ENCODE results near the gene EPHA2.

EPHA2 gene

GRCh38 chr1:16090076-16090826 lies 65.6 kb downstream of the EPHA2 start:
- Mint-ChIP-seq H3K27ac (ENCODE audit: low read depth) (no peak overlapping the region), H3K4me1 (peaks cover 6% of the 10 kb centered on the region), H3K36me3 (ENCODE audit: insufficient read depth) (peaks cover 4% of the 10 kb centered on the region), H3K9me3 (no peaks in the 10 kb centered on the region), H3K4me3 (no peak overlapping the region), H3K27me3 (peaks cover 3% of the 10 kb centered on the region)
- no peak for ATAC-seq (replicated peaks; ENCODE audit: extremely low read depth, poor library complexity, severe bottlenecking)
- DNase-seq (ENCODE audit: low spot score in 2 of 2): no peak

- DNase-seq (ENCODE audit: low spot score in 2 of 2): no peak
- Mint-ChIP-seq H3K27me3 (no peaks in the 10 kb centered on the region), H3K36me3 (ENCODE audit: insufficient read depth) (peaks cover 1% of the 10 kb centered on the region)
Observed at GRCh38 chr1:16088996-16089395, 66.9 kb downstream of the EPHA2 start.

DNA sequence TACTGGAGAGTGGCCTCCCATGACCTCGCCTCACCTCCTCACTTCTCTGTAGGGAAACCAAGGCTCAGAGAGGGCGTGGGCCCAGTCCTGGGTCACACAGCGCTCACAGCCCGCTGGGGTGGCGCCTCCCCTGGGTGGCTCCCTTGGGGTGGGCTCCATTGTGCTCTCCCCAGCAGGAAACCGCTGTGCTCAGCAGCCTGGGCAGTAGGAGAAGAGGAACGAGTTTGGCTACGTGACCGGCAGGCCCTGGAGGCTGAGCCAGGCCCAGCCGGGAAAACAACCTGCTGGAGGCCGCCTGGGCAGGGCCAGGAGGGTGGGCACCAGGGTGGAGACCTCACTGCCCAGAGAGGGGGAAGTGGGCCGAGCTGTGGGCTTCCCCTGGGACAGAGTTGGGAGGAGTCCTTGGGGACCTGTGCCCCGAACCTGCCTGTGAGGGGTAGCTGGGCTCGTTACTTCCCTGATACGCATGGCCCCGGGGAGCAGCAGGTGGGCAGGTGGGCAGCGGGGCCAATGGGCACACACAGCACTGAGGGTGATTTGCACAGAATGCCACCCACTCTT lies 67.4 kb downstream of the EPHA2 start:
- Mint-ChIP-seq H3K4me3 (no peak overlapping the region), H3K36me3 (ENCODE audit: insufficient read depth) (peaks cover 1% of the 10 kb centered on the region), H3K27me3 (no peaks in the 10 kb centered on the region), H3K4me1 (peaks cover 6% of the 10 kb centered on the region), H3K9me3 (no peaks in the 10 kb centered on the region), H3K27ac (ENCODE audit: low read depth) (no peak overlapping the region)
- ATAC-seq (replicated peaks; ENCODE audit: extremely low read depth, poor library complexity, severe bottlenecking) (no peak), DNase-seq (ENCODE audit: low spot score in 2 of 2) (no peak)

More at GRCh38 chr1:16088996-16089395, 66.9 kb downstream of the EPHA2 start:
- ATAC-seq (replicated peaks; ENCODE audit: extremely low read depth, poor library complexity, severe bottlenecking): no peak
- H3K27ac Mint-ChIP-seq (ENCODE audit: low read depth): no peak overlapping the region
- peaks cover 6% of the 10 kb centered on the region for H3K4me1 Mint-ChIP-seq
- H3K9me3 Mint-ChIP-seq: no peaks in the 10 kb centered on the region
- no peak overlapping the region for H3K4me3 Mint-ChIP-seq

GRCh38 chr1:16087733-16088132 lies 68.1 kb downstream of the EPHA2 start:
- Mint-ChIP-seq H3K9me3 (no peaks in the 10 kb centered on the region), H3K27ac (ENCODE audit: low read depth) (no peak overlapping the region)
- no peak for DNase-seq (ENCODE audit: low spot score in 2 of 2)

GRCh38 chr1:16085522-16085921 lies 70.3 kb downstream of the EPHA2 start:
- ATAC-seq (replicated peaks; ENCODE audit: extremely low read depth, poor library complexity, severe bottlenecking): no peak
- DNase-seq (ENCODE audit: low spot score in 2 of 2): no peak
- H3K27ac Mint-ChIP-seq (ENCODE audit: low read depth): no peak overlapping the region
- H3K27me3 Mint-ChIP-seq: no peaks in the 10 kb centered on the region
- no peaks in the 10 kb centered on the region for H3K36me3 Mint-ChIP-seq (ENCODE audit: insufficient read depth)
- H3K9me3 Mint-ChIP-seq: no peaks in the 10 kb centered on the region
- peaks cover 6% of the 10 kb centered on the region for H3K4me1 Mint-ChIP-seq
- no peak overlapping the region for H3K4me3 Mint-ChIP-seq

More at GRCh38 chr1:16087733-16088132, 68.1 kb downstream of the EPHA2 start:
- no peak overlapping the region for H3K4me3 Mint-ChIP-seq
- ATAC-seq (replicated peaks; ENCODE audit: extremely low read depth, poor library complexity, severe bottlenecking): no peak
- H3K27me3 Mint-ChIP-seq: no peaks in the 10 kb centered on the region
- no peaks in the 10 kb centered on the region for H3K36me3 Mint-ChIP-seq (ENCODE audit: insufficient read depth)
- H3K4me1 Mint-ChIP-seq: peaks cover 6% of the 10 kb centered on the region

DNA sequence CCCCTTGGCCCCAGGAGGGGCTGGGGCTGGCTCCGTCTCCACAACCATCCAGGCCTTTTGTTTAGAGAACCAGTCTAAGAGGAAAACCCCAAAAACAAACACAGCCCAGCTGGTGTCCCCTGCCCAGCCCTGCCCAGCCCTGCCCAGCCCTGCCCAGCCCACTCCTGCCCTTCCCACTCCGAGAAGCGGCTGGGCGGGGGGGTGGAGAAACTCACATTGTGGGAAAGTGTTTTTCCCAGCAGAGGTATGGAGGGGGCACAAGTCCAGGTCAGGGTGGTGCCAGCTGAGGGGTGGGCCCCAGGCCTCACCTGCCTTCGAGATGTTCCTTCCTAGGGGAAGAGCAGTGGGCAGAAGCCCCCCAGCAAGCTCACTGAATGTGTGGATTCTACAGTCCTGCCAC lies 72.4 kb downstream of the EPHA2 start:
- Mint-ChIP-seq H3K27me3 (no peaks in the 10 kb centered on the region), H3K4me3 (no peak overlapping the region), H3K4me1 (peaks cover 9% of the 10 kb centered on the region), H3K27ac (ENCODE audit: low read depth) (no peak overlapping the region), H3K9me3 (no peaks in the 10 kb centered on the region), H3K36me3 (ENCODE audit: insufficient read depth) (peaks cover 2% of the 10 kb centered on the region)
- DNase-seq (ENCODE audit: low spot score in 2 of 2) (no peak), ATAC-seq (replicated peaks; ENCODE audit: extremely low read depth, poor library complexity, severe bottlenecking) (no peak)

DNA sequence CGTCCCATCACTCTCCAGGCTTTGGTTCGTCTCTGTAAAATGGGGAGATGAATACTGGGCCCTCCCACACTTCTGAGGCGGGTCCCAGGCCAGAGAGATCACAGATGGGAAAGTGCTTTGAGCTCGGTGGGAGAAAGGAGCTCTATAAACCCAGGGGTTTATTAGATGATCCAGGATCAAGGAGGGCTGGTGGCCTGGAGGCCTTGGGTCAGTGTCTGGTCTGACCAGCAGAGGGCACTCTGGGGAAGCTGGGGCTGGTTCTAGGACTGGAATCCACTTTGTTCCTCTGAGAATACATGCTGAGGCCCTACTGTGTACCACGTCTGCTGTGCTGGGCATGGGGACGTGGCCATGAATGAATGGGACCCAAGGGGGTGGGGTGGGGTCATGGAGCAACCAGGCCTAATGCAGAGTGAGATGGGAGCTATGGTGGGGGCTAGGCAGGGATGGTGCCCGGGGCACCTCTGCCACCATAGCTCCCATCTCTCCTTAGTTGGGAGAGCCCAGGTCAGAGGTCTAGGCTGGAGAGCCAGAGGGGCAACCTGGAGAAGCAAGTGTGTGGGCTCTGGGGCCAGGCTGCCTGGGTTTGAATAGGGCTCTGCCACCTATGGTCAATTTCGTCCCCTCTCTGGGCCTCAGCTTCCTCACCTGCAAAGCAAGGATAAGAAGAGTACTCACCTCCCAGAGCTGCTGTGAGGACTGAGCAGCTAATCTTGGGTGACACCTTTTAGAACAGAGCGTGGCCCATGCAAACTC lies 73.4 kb downstream of the EPHA2 start:
- no peaks in the 10 kb centered on the region for H3K27me3 Mint-ChIP-seq

DNA sequence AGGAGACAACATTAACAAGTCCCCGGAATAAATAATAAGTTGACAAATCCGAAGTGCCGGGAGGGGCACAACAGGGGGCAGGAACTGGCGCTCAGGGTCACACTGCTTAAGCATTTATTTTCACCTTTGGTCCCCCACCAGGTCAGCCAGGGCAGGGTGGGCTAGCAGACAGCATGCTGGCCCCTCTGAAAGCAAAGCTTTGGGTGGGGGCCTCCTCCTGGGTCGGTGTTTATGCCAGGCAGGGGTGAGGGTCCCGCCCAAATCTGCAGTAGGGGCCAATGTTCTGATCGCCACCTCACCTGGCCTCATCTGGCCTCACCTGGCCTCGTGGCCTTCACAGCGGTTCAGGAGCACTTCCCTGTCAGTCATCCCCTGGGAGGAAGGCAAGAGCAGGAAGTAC lies 74.2 kb downstream of the EPHA2 start:
- no peaks in the 10 kb centered on the region for H3K9me3 Mint-ChIP-seq
- H3K36me3 Mint-ChIP-seq (ENCODE audit: insufficient read depth): peaks cover 2% of the 10 kb centered on the region
- H3K4me1 Mint-ChIP-seq: peaks cover 14% of the 10 kb centered on the region
- H3K27ac Mint-ChIP-seq (ENCODE audit: low read depth): no peak overlapping the region
- no peak for DNase-seq (ENCODE audit: low spot score in 2 of 2)
- no peak overlapping the region for H3K4me3 Mint-ChIP-seq
- no peaks in the 10 kb centered on the region for H3K27me3 Mint-ChIP-seq
- ATAC-seq (replicated peaks; ENCODE audit: extremely low read depth, poor library complexity, severe bottlenecking): no peak

More for the DNA sequence above, 73.4 kb downstream of the EPHA2 start:
- Mint-ChIP-seq H3K9me3 (no peaks in the 10 kb centered on the region), H3K4me1 (peaks cover 13% of the 10 kb centered on the region), H3K4me3 (no peak overlapping the region), H3K27ac (ENCODE audit: low read depth) (no peak overlapping the region), H3K36me3 (ENCODE audit: insufficient read depth) (peaks cover 2% of the 10 kb centered on the region)
- ATAC-seq (replicated peaks; ENCODE audit: extremely low read depth, poor library complexity, severe bottlenecking) (no peak), DNase-seq (ENCODE audit: low spot score in 2 of 2) (peak; percentile 38 to 54)

DNA sequence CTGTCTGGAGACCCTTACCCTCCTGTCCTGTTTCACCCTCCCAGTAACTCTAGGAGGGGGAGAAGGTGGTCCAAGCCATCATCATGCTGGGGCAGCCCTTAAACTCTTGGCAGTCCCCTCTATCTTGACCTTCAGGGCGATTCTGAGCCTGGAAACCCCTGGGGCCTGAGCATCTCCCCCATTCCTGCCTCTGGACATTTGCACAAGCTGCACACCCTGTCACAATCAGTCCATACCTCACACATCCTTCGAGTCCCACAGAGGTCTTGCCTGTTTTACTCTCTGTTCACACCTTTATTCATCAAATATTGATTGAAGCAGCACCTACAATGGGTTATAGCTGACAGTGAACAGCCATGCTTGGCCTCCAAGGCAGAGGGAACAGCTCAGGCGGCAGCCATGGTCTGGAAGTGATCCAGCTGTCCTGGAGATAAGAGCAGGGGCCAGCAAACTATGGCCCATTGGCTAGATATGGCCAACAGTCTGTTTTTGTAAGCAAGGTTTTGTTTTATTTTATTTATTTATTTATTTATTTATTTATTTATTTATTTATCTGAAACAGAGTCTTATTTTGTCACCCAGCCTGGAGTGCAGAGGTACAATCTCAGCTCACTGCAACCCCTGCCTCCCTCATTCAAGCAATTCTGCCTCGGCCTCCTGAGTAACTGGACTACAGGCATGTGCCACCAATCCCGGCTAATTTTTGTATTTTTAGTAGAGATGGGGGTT lies 75.3 kb downstream of the EPHA2 start:
- no peak overlapping the region for H3K4me3 Mint-ChIP-seq

DNA sequence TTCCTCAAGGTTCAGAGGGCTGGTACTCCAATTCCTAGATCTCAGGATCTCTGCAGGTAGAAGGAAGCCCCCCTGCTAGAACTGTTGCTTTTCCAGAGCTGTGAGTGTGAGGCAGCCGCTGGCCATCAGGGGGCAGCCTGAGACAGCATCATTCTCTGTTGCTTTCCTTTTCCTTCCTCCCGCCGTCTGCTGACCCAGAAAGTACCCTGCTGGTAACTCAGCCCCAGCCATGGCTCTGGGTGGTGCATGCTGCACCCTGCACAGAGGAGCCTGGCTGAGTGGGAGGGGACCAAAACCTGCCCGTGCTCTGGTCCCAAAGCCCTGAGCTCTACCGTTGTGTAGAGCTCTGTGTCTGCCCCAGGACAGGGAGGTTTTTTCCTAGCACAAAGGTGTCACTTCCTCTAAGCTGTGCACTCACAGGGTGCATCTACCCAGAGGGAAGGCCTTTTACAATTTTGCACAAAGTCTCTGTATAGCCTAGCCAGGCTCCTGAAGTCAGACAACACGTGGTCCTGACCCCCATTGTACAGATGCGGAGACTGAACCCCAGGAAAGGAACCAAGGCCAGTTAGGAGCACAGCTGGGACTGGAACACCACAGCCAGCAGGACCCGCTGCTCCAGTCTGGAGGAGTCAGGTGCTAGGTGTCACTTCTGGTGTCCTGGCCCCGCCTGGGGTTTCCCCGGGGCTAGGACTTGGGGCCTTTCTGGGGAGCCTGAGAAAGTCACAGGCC lies 76.8 kb downstream of the EPHA2 start:
- no peaks in the 10 kb centered on the region for H3K27me3 Mint-ChIP-seq
- ATAC-seq (replicated peaks; ENCODE audit: extremely low read depth, poor library complexity, severe bottlenecking) (peak; percentile 93), DNase-seq (ENCODE audit: low spot score in 2 of 2) (peak; percentile 55 to 70)
- H3K27ac Mint-ChIP-seq (ENCODE audit: low read depth): peak overlapping the region; percentile 71
- peak overlapping the region; percentile 68 for H3K4me3 Mint-ChIP-seq
- H3K9me3 Mint-ChIP-seq: no peaks in the 10 kb centered on the region
- peaks cover 2% of the 10 kb centered on the region for H3K36me3 Mint-ChIP-seq (ENCODE audit: insufficient read depth)
- peaks cover 15% of the 10 kb centered on the region for H3K4me1 Mint-ChIP-seq

More for the DNA sequence above, 75.3 kb downstream of the EPHA2 start:
- H3K9me3 Mint-ChIP-seq: no peaks in the 10 kb centered on the region
- peaks cover 14% of the 10 kb centered on the region for H3K4me1 Mint-ChIP-seq
- peak overlapping the region; percentile 71 for H3K27ac Mint-ChIP-seq (ENCODE audit: low read depth)
- peaks cover 2% of the 10 kb centered on the region for H3K36me3 Mint-ChIP-seq (ENCODE audit: insufficient read depth)
- H3K27me3 Mint-ChIP-seq: no peaks in the 10 kb centered on the region
- ATAC-seq (replicated peaks; ENCODE audit: extremely low read depth, poor library complexity, severe bottlenecking) (no peak), DNase-seq (ENCODE audit: low spot score in 2 of 2) (no peak)

DNA sequence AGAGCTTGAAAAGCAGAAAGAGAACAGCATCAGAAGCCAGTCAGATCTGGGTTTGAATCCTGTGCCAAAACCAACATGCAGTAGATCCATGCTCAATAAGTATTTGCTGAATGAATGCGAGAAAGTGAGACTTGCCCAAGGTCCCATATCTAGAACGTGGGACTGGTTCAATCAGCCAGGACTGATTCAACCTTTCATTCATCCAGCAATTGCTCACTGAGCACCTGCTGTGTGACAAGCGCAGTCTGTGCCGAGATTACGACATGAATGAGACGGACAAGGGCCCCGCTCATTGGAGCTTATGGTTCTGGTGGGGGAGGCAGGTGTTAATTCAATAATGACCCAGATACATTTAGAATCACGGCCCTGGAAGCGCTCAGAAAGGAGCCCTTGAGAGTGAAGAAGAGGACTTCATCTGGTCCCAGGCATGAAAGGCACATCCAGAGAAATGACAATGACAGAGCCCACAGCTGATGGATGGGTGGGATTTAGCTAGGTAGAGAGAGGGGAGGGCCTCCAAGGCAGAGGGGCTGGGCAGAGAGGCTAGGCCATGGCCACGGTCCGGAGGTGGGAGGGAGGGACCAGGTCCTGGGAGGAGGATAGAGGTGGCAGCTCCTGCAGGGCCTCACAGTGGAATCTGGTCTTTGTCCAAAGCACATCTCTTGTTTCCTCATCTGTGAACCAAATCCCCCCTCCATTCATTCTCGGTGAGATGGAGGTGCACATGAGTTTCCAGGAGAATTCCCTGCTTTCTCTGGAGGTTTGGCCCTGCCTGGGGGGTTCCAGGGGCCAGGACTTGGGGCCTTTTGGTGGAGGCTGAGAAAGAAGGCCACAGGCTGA lies 78.2 kb downstream of the EPHA2 start:
- DNase-seq (ENCODE audit: low spot score in 2 of 2): no peak
- no peaks in the 10 kb centered on the region for H3K9me3 Mint-ChIP-seq
- H3K4me3 Mint-ChIP-seq: peak overlapping the region; percentile 36
- H3K27ac Mint-ChIP-seq (ENCODE audit: low read depth): no peak overlapping the region
- H3K4me1 Mint-ChIP-seq: peaks cover 20% of the 10 kb centered on the region
- H3K27me3 Mint-ChIP-seq: no peaks in the 10 kb centered on the region
- no peak for ATAC-seq (replicated peaks; ENCODE audit: extremely low read depth, poor library complexity, severe bottlenecking)
- peaks cover 2% of the 10 kb centered on the region for H3K36me3 Mint-ChIP-seq (ENCODE audit: insufficient read depth)

Data from central memory CD8-positive, alpha-beta T cell (primary cell).